Endothelial cell of umbilical vein (primary cell): ENCODE data around the gene ARL3.

Source experiments
- CTCF ChIP-seq, 2 donors: IDR thresholded peaks; 1 replicate in 1 of 2; 2 replicates in 1 of 2; pipeline ENCODE4 v1.5.1; 2011; ENCODE audit warnings: low read length in 2 of 2, mild to moderate bottlenecking in 2 of 2, moderate library complexity in 2 of 2, control low read depth in 1 of 2, inconsistent platforms in 1 of 2, low read depth in 1 of 2; ENCODE audit not compliant: insufficient read depth in 1 of 2; ENCODE audit errors: extremely low read depth in 1 of 2
- EZH2 ChIP-seq: IDR thresholded peaks from 2 replicates; pipeline ENCODE4 v1.6.1; 2012; ENCODE audit warnings: borderline replicate concordance, low read depth, mild to moderate bottlenecking, moderate library complexity, low read length, inconsistent platforms; ENCODE audit not compliant: severe bottlenecking
- FOS ChIP-seq: IDR thresholded peaks from 2 replicates; pipeline ENCODE4 v1.6.1; 2011; ENCODE audit warnings: mild to moderate bottlenecking, low read length, moderate library complexity, borderline replicate concordance; ENCODE audit not compliant: insufficient read depth
- MAX ChIP-seq: IDR thresholded peaks from 2 replicates; pipeline ENCODE4 v1.6.1; 2011; ENCODE audit not compliant: insufficient read depth, insufficient read length
- POLR2A ChIP-seq: IDR thresholded peaks from 2 replicates; pipeline ENCODE4 v1.6.1; 2012; ENCODE audit warnings: low read depth, mild to moderate bottlenecking, control low read depth, low read length
- POLR2AphosphoS5 ChIP-seq: IDR thresholded peaks from 2 replicates; pipeline ENCODE4 v1.6.1; 2012; ENCODE audit warnings: low read depth, mild to moderate bottlenecking, control low read depth, low read length, moderate library complexity; ENCODE audit not compliant: insufficient read depth

- TF ChIP-seq CTCF (IDR thresholded peaks at IDR 0.05; ENCODE audit: extremely low read depth in 1 of 2, insufficient read depth in 1 of 2, low read depth in 1 of 2, low read length in 2 of 2) (no peak), MAX (no peak), POLR2AphosphoS5 (no peak), POLR2A (no peak), FOS (no peak), EZH2 (no peak)
These were observed 11.5 kb downstream of the ARL3 start for GRCh38 chr10:102702742-102703141.
